ENCODE data around the gene HOXB2. TPM values are rescaled to one million over a fixed set of nuclear protein-coding genes. Genes with fewer than 3 reads are reported as not detected.

Gene HOXB2
- total RNA-seq, 1 experiment from 2014 or later, result not detected

DNA sequence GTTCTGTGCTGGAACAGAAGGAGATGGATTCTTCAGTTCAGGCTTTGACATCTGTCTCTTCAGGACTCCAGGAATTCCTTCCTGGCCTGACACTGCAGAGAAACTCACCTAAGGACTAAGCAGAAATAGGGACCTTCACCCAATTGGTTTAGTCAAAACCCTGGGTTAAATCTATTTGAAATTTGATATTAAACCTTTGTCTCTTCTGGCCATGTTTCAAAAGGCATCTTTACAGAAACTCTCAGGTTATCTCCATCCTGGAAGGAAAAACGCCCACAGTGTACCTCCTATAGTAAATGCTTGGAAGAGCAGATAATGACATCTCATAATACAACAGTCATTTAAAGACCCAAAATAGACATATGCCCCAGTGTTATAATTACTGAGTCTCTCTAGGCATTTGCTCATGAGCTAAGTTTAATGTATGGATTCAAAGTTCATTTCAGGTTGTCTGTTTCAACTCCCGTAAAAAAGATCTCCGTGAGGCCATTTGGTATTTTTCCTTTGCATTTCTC, 38.9 kb upstream of the HOXB2 start:
- no peak for DNase-seq (ENCODE audit: low read depth, low spot score)
- in situ Hi-C loops (cut with HindIII; ENCODE audit: low pct_unique_long_range_greater_than_20kb, low sequenced_read_pairs), result no loop called here

GRCh38 chr17:48582750-48583069, 37.8 kb upstream of the HOXB2 start:
- in situ Hi-C loops (cut with HindIII; ENCODE audit: low pct_unique_long_range_greater_than_20kb, low sequenced_read_pairs), result no loop called here
- DNase-seq (ENCODE audit: low read depth, low spot score), result no peak

GRCh38 chr17:48579760-48580554, 35.0 kb upstream of the HOXB2 start:
- in situ Hi-C loops (cut with HindIII; ENCODE audit: low pct_unique_long_range_greater_than_20kb, low sequenced_read_pairs), result no loop called here
- DNase-seq (ENCODE audit: low read depth, low spot score), result no peak

DNA sequence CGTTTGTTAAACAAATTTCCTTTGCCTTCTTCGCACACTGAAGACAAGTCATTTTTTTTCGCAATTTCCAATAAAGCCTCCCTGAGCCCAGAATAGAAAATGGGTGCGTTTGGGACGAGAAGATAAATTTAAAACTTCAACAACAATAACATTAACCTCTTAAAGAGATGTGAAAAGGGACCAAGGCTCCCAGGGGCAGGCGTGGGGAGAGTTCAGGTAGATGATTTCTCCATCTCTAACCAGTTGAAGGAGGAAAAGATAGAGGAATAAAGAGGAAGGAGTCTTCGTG, 34.5 kb upstream of the HOXB2 start:
- DNase-seq (ENCODE audit: low read depth, low spot score), result no peak
- in situ Hi-C loops (cut with HindIII; ENCODE audit: low pct_unique_long_range_greater_than_20kb, low sequenced_read_pairs), result no loop called here

DNA sequence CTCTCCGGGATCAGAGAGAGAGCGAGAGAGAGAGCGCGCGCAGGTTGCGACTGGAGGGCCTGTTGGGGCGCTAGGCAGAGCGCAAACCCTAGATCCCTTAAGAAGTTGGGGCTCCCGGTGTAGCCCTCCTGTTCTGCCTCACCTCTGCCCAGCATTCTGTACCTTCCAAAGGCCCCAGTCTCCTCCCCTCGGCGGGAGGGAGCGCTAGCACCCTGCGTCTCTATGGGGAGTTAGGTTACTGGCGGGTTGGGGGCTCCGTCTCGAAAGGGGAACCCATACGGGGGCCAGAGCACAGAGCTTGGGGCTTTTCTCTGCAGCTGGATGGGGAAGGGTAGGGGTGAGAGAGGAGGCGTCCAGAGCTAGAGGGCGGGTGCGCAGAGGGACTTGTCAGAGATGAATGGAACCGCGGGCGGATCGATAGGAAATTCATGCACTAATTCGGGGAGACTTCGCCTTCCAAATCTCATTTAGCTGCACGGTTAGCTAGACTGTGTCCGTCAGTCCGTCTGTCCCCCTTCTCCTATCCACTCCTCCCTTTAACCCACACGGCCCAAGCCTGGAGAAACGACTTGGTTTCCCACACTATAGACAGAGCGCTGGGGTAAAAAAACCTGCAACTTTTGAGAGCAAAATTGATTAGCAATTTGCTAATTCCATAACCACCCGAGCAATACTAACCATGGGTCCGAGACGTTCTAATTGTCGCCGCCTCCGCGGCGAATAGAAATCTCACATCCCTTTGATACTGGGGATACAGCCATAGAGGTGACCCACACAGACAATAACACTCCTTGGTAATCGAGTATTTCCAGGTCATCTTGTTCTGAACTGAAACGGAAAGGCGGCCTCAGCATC, 33.9 kb upstream of the HOXB2 start:
- in situ Hi-C loops (cut with HindIII; ENCODE audit: low pct_unique_long_range_greater_than_20kb, low sequenced_read_pairs), result no loop called here
- DNase-seq (ENCODE audit: low read depth, low spot score), result no peak

DNA sequence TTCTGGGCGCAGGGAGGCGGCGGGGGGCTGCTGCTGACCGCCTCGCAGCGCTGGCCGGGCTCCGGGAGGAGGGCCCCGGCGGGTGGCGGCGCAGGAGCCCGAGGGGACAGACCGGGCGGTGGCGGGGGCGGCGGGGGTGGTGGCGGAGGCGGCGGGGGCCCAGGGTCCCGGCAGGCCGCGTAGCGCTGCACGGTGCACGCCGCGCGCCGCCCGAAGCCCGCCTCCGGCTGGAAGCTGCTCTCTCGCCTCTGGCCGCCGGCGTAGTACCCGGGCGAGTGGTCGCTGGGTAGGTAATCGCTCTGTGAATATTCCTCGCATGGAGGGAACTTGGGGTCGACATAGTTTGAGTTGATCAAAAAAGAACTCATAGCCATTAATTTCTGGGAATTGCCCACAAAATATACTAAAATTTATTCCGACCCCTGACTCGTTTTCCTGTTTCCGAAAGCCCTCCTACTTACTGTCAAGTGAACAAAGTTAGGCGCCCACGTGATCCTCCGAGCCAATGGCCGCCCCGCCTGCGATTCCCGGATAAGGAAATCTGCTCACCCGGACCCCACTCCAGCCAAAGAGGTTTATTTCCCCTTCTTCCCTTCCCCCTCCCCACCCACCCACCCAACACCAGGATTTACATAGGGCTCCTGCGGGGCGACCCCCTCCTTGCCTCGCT, 33.2 kb upstream of the HOXB2 start, which contains the start of gene HOXB4:
TSS of gene HOXB4 (minus strand) at position 405 of the 670 bp plus-strand sequence. CDS start at position 374, 31 bp downstream.
- in situ Hi-C loops (cut with HindIII; ENCODE audit: low pct_unique_long_range_greater_than_20kb, low sequenced_read_pairs), result no loop called here
- DNase-seq (ENCODE audit: low read depth, low spot score), result no peak

GRCh38 chr17:48577330-48577945, 32.5 kb upstream of the HOXB2 start:
- no peak for DNase-seq (ENCODE audit: low read depth, low spot score)
- in situ Hi-C loops (cut with HindIII; ENCODE audit: low pct_unique_long_range_greater_than_20kb, low sequenced_read_pairs), result no loop called here

GRCh38 chr17:48576479-48577309, 31.8 kb upstream of the HOXB2 start:
- in situ Hi-C loops (cut with HindIII; ENCODE audit: low pct_unique_long_range_greater_than_20kb, low sequenced_read_pairs), result no loop called here
- DNase-seq (ENCODE audit: low read depth, low spot score), result no peak

GRCh38 chr17:48575673-48576478, 31.0 kb upstream of the HOXB2 start:
- in situ Hi-C loops (cut with HindIII; ENCODE audit: low pct_unique_long_range_greater_than_20kb, low sequenced_read_pairs), result no loop called here

GRCh38 chr17:48575066-48575582, 30.2 kb upstream of the HOXB2 start:
- DNase-seq (ENCODE audit: low read depth, low spot score), result peak; percentile 32
- in situ Hi-C loops (cut with HindIII; ENCODE audit: low pct_unique_long_range_greater_than_20kb, low sequenced_read_pairs), result no loop called here

More at GRCh38 chr17:48575673-48576478, 31.0 kb upstream of the HOXB2 start:
- no peak for DNase-seq (ENCODE audit: low read depth, low spot score)

- in situ Hi-C loops (cut with HindIII; ENCODE audit: low pct_unique_long_range_greater_than_20kb, low sequenced_read_pairs), result no loop called here
Observed at GRCh38 chr17:48574505-48575065, 29.7 kb upstream of the HOXB2 start.

GRCh38 chr17:48571826-48572417, 27.0 kb upstream of the HOXB2 start:
- in situ Hi-C loops (cut with HindIII; ENCODE audit: low pct_unique_long_range_greater_than_20kb, low sequenced_read_pairs), result no loop called here
- no peak for DNase-seq (ENCODE audit: low read depth, low spot score)

More at GRCh38 chr17:48574505-48575065, 29.7 kb upstream of the HOXB2 start:
- no peak for DNase-seq (ENCODE audit: low read depth, low spot score)

DNA sequence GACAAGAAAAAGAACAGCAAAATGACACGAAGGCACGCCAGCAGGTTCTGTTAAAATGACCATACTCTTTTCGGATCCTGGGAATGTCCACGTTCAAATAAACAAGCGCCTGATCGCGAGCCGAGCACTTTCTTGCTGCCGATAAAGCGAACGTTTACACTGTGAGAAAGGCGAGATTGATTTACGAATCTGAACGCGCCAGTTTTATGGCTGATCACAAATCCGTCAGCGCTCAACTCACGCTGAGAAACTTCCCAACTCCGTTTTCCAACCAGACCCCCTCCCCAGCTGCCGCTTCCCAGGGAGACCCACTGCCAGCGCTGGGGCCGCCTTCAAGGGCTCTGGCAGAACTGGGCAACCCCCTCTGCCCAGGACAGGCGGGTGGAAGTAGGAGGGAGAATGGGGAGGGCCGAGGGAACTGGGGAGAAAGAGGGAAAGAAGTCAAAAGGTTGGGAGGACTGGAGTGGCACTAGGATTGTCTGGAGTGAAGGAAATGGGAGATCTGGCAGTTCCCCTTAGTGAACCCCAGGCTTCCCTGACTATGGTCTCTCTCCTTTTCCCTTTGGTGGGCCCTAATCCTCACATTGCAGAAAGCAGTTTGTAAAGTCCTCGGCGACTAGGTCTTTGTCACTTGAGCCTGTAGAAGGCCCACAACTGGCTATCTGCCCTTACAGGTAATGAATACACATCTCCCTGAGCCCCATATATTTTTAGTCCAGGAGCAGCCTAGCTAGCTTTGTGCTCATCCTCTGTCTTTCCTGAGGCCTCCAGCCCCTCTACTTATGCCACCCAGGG, 26.3 kb upstream of the HOXB2 start:
- in situ Hi-C loops (cut with HindIII; ENCODE audit: low pct_unique_long_range_greater_than_20kb, low sequenced_read_pairs), result no loop called here
- DNase-seq (ENCODE audit: low read depth, low spot score), result no peak

- in situ Hi-C loops (cut with HindIII; ENCODE audit: low pct_unique_long_range_greater_than_20kb, low sequenced_read_pairs), result no loop called here
- DNase-seq (ENCODE audit: low read depth, low spot score), result no peak
Observed at GRCh38 chr17:48570325-48571023, 25.6 kb upstream of the HOXB2 start.

All from SK-MEL-5 (cell line).